Activated CD4-positive, alpha-beta T cell treated with anti-CD3 and anti-CD28 coated beads for 48 hours (primary cell): Measurements from ENCODE around the gene NBPF4.
A peak's percentile ranks its signal among the peaks of the same experiment; 100 is the strongest.
"Not testable (repeated sequence)": the region's sequence is repeated elsewhere in the genome, so short reads cannot be mapped to it uniquely, and the experiment has no call there.

ENCODE experiments used
- DNase-seq: peaks from one replicate; pipeline ENCODE4 v3.0.0-alpha.2; 2020

NBPF4 gene

GRCh38 chr1:108209456-108210108, 34.3 kb downstream of the NBPF4 start:
- DNase-seq = peak; percentile 10

- no peak for DNase-seq
Observed at GRCh38 chr1:108208724-108209446, 35.0 kb downstream of the NBPF4 start.

- not testable (repeated sequence) for DNase-seq
Observed at GRCh38 chr1:108203582-108203981, 40.3 kb downstream of the NBPF4 start.

- DNase-seq = no peak
Observed at GRCh38 chr1:108201687-108202086, 42.2 kb downstream of the NBPF4 start.

DNA sequence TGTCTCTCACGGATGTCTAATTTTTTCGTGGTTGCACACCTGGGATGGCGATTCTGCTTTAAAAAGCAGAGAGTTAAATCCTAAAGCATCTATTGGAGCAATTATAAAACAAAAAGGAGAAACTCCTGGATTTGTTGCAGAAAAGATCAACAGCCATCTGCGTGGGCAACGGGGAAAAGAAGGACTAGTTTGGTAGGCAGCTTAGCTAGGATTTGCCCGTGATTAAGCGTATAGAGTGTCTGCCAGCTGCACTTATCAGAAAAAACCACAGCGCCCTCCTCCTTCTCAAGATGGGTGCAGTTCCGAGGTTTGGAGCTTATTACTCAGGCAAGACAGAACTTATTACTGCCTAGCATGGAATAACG, 43.2 kb downstream of the NBPF4 start:
- peak; percentile 46 for DNase-seq

DNA sequence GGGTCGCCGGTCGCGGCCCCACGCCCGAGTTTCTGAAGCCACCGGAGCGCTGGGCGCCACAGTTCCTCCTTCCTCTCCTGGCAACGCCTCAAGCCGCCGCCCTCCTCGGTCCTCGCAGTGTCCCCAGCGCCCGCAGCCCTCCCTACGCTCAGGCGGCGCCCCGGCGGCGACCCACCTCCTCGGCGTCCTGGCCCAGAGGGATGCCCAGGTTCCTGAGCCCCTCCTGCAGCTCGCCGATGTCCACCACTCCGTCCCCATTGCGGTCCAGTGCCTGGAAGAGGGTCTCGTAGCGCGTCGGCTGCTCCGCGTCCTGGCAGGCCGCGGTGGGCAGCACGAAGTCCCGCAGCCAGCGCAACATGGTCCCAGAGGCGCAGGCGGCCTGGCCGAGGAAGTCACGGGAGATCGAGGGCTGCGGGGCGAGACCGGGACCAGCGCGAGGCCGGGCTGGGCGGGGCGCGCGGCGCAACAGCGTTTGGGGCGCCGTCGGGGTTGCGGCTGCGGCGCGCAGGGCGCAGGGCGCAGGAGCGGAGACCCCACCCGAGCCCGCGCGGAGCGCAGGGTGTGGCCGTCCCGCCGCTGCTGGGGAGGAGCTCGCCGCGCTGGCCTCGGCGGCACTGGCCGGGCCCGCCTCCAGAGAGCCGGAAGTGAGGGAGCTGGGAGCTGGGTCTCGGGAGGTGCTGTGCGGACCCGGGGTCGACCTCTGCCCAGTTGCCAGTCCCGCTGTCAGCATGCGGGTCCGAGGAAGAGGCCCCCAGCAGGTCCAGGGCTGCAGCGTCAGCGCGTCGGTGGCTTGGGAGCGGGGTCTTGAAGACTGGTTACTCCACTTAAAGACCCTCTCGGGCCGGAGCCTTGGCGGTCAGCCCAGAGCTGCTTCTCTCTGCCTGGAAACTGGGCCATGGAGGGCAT, 43.8 kb downstream of the NBPF4 start, which contains the start of gene SLC25A24:
Gene SLC25A24, minus strand, starts transcription at position 563 of the 906 bp plus-strand sequence. Its CDS starts 205 bp downstream, at position 358.
- DNase-seq = peak; percentile 78

DNA sequence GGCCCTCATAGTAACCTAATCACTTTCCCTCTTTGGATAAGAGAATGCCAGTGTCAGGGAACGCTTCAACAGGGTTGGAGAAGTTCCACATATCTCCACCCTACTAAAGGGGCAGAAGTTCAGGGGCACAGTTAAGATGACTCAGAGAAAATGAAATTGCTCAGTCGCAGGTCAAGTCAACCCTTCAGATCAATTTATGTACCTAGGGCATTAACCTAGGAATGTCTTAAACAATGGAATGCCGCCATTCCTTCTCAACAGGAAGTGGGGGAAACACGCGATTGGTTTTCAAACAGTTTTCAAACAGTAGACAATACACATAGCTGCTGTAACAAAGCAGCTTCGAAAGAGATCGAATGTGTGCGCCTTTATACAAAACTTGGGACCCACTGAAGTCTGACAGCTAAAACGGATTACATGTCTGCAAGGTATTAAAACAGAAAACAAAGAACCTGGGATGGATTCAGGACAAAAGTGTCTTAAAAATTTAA, 44.6 kb downstream of the NBPF4 start:
- no peak for DNase-seq

DNA sequence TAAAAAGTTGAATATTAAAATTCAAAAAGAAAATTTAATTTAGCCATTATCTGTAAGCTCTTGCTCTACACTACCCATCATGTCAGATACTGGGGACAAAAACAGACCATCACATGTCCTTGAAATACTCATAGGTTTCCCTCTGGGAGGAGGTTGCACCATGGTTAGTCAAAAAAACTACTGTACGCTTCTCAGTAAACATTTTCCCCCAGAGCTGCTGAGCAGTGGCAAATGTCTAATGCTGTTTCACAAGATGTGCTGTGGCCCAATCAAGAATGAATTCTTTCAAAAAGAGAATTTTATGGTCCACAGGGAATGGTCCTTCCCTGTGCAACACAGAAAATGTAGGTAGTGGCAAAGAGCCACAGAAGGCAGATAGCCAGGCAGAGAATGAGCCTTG, 49.8 kb downstream of the NBPF4 start:
- DNase-seq = no peak

- no peak for DNase-seq
Observed at GRCh38 chr1:108193333-108193732, 50.5 kb downstream of the NBPF4 start.

DNA sequence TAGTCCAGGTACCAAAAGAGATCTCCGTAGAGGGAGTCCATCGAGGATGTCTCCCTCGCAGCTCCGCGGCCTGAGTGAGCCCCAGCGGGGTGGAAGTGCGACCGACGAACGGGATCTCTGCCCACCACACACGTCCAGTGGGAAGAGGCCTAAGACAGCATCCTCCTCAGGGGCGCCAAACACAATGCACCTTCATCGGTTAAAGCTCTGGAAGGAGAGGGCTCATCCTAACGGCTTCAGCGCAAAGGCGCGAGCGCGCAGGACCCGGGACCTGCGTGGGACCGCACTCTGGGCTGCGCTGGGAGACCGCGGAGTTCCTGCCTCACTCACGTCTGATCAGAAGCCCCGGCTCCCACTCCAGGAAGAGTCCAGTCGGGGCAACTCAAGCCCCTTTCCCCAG, 51.3 kb downstream of the NBPF4 start:
- no peak for DNase-seq

GRCh38 chr1:108190686-108191416, 53.0 kb downstream of the NBPF4 start:
- no peak for DNase-seq

GRCh38 chr1:108190001-108190634, 53.8 kb downstream of the NBPF4 start:
- DNase-seq = no peak

DNA sequence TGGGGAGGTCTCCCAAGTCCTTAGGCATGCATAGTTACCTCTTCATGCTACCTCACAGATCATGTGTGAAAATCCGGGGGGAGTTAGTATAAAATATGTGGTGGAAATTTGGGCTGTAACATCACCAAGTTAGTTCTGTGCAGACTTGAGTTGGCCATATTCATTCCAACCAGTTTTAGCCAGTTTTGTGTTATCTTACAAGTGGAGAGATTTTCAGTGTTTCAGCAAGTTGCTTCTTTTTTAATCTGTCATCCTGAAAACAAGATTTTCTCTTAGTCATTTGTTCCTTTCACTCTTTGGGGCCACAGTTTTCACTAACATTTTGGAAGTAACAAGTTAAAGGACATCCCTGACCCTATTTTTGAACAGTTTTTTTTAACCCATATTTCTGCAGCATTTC, 55.1 kb downstream of the NBPF4 start:
- DNase-seq = no peak

DNA sequence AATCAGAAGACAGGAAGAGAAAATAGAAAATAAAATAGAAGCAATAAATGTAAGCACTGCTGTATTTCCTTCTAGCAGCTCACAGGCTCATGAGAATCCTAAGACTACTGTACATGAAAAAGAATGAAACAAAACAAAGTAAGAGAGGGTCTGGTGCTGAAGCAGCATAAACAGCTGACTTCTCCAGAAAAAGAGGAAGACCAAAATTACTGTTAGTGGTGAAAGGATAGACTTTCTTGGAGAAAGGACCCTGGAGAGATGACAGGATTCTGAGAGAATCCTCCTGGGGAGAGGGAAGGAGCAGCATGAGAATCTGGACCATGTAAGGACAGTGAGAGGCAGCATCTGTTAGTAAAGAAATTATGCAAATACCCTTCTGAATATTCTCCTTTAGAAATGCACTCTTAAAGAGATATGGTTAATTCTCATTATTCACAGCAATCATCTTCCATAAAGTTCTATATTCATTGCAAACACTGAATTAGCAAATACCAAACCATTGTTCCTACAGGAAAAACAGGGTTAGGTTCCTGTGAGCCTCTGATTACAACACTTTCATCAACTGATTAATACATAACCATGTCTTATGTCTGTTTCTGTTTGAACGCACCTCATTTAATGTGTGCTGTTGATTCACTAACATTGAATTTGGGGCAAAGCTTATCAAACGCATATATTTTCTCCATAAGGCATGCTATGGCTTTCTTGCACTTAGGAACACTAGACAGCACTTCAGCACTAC, 60.7 kb downstream of the NBPF4 start:
- DNase-seq = no peak

- no peak for DNase-seq
Observed at GRCh38 chr1:108179018-108179417, 64.9 kb downstream of the NBPF4 start.
